ENCODE data around the gene USP24.
A peak's percentile ranks its signal among the peaks of the same experiment; 100 is the strongest.

The USP24 gene

DNA sequence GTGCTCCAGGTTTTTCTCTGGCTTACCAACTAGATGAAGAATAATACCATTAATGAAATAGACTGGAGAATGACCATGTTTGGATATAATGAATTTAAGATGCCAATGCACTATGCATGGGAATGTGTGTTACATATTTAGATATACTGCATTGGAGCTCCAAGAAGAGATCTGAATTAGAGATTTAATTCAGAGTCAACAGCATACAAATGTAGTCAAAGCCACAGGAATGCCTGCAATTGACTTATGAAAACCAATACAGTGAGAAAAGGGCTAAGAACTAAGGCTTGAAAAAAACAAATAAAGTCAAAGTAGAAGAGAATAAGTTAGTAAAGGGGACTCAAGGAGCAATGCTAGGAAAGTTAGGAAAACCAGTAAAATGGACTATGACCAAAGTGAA lies 59.1 kb downstream of the USP24 start:
- DNase-seq (ENCODE audit: low spot score) = no peak

DNA sequence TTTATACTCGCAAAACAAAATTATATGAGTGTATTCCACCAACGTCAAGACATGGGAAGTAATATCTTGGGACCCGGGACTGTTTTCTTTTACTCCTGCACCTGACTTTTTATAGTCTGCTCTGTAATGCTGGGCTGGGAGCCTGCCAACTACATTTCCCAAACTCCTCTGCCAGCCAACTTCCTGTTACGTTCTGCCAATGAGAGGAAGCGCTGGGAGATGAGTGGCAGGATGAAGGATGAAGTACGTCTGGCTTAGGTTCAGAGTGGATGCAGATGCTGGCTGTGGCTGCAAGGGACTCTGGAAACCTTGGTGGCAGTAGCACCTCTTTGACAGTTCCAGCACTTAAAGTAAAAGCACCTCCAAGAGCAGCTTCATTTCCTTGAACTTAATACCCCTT lies 59.6 kb downstream of the USP24 start:
- peak; percentile 82 for DNase-seq (ENCODE audit: low spot score)

DNA sequence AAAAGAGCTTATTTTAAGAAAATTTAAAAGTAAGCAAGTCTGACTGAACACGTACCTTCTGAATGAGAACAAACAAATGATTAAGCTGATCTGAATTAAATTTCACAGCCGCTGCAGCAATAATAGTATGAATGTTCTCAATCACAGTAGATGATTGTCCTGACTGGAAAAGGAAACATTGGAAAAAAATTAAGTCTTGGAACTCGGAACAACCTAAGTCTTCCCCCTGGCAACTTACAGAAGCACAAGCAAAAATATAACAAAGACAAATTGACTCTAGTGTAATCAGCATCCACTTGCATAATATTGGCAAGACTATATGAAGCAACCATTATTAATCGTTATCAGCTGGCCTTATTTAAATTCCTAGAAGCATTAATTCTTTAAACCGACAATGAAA lies 60.5 kb downstream of the USP24 start:
- no peak for DNase-seq (ENCODE audit: low spot score)

DNA sequence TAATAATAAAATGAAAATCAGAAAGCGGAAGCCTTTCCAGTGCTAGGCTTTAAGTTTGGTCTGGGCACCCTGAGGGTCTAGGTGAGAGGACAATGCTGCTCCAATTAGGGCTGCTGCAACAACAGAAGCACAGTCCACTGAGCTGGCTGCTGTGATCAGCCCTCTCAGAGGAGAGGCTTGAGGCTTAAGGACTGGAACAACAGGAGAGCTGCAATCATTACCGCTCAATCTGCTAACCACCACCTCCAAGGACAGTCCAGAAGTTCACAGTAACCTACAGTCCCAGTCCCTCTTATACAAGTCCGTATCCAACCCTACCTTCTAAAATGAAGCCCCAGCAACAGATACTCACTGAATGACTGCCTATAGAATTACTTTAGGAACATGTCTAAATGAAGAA lies 62.1 kb downstream of the USP24 start:
- DNase-seq (ENCODE audit: low spot score) = no peak

DNA sequence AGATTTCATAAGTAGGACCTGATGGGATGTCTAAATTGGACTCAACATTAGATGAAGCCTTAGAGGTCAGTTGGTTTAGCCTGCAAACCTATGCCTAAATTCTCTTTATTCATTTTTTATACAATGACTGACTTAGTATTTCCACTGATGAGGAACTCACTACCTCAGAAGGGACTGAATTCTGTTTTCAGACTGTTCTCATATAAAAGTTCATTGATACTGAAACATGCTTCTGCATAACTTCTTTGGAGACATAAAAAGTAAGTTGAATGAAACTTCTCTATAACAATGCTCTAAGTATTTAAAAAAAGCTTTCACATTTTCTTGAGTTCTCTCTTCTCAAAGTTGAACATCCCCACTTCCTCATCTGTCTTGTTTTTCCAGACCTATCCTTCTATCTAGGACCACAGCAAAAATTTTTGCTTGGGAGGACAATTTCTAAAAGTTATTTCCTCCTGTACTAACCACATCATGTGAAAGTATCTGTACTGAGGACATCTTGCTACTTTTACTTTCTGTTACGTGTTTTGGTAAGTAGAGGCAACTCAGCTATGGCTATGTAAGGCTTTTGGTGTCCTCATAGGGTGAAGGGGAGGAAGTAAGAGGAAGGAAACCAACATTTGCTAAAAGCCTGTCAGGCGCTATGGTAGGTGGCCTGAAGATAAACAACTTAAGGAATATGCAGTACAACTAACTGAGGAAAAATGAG lies 64.1 kb downstream of the USP24 start:
- DNase-seq (ENCODE audit: low spot score) = peak; percentile 53

DNA sequence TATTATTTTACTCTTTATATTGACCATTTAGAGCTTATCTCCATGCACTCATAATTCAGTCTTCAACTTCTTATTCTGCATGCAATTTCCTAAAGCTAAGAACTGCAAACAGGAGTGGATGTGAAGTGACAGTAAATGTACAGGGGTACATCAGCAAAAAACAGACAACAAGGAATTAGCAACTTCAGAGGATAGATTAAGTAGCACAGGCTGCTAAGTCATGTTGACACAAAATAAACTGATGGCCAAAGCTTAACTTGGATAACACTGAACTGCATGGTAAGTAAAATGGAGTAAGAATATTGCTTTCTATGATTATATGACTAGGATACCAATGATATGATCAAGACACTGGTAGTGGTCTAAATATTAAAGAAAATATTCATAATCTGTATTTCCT lies 66.5 kb downstream of the USP24 start:
- no peak for DNase-seq (ENCODE audit: low spot score)

DNA sequence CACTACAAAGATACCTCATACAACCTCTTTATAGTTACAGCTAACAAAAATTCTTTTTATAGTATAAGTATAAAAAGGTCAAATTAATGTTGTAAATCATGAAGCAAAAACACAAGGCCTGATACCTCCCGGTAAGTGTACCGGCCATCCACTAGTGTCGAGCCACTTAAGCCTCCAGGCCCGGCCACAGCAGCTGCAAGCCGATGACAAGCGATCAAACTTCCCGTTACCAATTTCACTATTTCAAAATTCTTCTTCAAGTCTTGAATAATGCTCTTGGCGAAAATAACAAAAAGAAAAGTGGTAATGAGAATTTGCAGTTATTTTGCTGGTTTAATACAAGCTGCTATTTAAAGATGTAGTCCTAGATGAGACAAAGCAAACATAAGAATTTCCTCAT lies 67.6 kb downstream of the USP24 start:
- DNase-seq (ENCODE audit: low spot score) = peak; percentile 24

DNA sequence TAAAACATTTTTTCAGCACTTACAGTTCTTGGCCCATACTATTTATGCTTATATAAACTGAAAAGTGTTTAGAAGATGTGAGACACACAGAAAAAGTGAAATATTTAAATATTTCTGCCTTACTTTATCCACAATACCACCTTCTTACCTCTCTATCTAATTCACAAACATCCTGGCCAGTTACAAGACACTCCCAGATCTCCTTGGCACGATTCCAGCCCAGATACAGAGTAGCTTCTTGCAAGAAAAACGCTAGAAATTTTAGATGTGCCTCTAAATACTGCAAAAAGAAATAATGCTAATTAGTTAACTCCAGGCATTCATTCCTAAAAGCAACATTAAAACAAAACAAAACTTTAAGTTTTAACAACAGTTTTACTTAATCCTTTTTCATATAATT lies 68.4 kb downstream of the USP24 start:
- peak; percentile 36 for DNase-seq (ENCODE audit: low spot score)

DNA sequence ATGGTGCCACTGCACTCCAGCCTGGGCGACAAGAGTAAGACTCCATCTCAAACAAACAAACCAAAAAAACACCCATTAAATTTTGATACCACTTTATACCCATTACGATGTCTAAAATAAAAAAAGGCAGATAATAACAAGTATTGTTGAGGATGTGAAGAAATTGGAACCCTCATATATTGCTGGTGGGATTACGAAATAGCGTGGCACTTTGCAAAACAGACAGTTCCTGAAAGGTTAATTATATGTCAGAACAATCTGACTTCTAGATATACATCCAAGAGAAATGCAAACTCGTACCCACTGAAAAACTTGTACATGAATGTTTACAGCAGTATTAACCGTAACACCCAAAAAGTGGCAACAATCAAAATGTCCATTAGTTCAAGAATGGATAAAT lies 70.3 kb downstream of the USP24 start:
- DNase-seq (ENCODE audit: low spot score) = no peak

DNA sequence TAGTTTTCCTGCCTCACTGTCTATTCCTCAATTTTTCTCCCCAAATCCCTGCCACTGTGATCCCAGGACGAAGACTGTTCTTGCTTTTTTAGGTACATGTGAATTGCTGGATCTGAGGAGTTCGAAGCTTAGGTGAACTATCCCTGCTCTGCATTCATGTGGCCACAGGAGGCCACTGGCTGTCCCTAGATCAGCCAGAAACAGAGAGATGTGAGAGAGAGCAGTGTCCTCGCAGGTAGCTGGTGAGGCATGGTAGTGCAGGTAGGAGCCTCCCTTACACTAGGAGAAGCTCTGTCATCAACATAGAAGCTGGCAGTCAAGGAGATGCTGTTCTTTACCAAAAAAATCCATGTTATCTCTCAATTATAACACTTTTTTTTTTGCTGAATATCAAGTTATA lies 71.5 kb downstream of the USP24 start:
- DNase-seq (ENCODE audit: low spot score) = no peak

DNA sequence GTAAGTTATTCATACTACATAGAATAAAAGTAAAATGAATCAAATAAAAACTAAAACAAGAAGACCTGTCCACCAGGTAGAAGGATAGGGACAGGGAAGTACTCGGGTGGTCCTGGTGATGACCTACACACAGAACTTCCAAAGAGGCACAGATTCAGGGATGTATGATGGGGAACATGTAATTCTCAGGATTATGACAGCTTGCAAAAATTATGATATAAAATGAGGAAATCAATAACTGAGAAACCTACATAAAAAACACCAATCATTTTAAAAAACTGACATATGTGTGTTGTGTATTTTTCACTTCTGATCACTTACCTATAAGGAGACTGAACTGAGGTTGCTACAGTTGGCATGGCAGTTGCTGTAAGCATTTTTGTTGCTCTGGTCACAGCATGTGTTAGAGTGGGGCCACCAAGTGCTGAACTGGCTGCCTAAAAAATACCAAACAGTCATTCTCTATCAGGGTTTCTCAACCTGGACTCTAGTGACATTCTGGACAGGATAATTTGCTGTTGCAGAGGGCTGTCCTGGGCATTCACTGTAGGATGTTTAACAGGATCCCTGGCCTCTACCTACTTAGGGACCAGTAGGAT lies 73.8 kb downstream of the USP24 start:
- no peak for DNase-seq (ENCODE audit: low spot score)

DNA sequence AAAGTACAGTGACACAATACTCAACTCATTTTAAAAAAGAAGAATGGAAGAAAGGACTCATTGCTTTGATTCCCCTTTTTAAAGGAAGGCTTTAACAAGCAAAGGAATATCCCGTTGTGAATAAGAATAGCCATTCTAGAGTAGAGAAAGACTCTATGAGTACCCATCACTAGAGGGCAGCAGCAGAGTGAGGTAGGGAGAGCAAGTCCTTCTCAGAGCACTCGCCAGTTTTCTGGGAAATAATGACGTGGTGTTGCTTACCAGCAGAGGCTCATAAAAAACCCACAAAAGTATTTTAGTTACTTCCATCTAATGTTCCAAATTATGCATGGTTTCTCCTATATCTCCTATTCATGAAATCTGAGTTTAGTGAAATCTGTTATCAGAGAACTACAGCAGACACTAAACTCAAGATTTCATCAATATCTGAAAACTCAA lies 74.6 kb downstream of the USP24 start:
- peak; percentile 92 for DNase-seq (ENCODE audit: low spot score)

DNA sequence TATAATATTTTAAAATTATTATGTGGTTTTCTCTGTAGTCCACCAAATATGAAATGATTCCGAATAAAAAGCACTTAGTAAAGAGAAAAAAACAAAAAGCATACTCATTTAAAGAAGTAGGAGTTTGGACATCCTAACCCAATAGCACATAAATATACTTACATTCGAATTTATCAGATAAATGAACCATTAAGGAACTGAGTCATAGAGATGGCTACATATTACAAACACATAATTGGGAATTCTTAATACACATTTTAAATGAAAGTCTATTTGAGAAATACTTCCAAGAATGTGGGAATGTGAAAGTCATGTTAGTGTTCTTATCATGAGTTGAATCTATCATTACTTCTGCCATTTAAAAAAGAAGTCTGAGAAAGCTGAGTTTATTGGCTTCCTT lies 75.0 kb downstream of the USP24 start:
- no peak for DNase-seq (ENCODE audit: low spot score)

DNA sequence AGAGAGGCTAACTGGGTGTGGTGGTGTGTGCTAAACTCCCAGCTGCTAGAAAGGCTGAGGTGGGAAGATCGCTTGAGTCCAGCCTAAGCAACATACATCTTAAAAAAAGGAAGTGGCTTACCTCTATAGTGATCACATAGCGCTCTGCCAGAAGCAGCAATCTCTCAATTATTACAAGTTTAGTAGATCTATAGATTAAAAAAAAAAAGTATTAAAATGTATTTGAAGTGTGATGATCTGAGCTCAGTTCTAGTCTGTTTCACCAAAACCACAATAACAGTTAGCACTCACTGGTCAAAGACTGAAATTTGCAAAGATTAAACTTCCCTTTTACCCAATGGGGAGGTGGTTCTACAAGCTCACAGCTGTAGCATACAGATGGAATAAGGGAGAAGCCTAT lies 76.3 kb downstream of the USP24 start:
- no peak for DNase-seq (ENCODE audit: low spot score)

DNA sequence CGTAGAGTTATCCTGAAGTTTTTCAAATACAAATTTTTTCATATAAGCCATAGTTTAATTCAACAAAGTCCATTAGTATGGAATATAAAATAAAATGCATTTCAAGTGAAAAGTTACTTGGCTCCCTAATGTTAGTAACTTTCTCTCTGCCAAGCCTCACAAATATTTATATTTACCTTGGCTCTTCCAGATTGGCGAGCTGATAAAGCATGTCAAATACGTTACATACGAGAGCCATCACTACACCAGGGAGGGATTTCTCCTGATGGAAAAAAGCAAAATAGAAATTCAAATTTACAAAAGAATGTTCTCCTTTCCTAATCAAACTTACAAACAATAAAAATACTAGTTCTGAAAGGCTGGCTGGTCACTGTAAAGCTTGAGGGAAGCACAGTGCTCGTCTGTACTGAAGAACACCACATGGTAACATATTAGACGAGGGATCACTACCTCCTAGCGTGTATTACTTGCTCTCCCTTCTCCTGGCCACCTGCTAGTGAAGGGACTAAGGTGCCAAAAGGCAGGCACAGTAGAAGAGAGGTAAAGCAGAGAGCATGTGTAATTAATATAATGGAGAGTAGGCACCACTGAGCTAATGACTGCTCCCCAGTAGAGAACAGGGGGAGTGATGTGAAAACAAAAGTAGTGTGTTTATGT lies 80.9 kb downstream of the USP24 start:
- no peak for DNase-seq (ENCODE audit: low spot score)

DNA sequence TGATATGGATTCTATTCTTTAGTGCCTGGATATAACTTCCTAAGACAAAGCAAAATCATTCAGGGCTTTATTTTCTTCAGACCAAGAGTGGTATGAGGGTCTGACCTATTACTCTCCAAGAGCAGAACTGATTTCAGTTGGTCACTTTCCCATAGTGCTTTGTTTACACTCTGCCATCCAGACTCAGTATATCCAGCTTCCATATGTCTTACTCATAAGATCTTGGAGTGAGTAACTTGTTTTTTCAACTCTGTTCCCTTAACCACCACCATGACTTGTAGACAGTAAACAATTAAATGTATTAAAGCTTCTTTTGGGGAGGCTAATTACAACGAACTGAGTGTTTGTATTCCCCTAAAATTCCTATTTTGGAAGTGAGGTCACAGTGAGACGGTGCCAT lies 83.4 kb downstream of the USP24 start:
- no peak for DNase-seq (ENCODE audit: low spot score)

DNA sequence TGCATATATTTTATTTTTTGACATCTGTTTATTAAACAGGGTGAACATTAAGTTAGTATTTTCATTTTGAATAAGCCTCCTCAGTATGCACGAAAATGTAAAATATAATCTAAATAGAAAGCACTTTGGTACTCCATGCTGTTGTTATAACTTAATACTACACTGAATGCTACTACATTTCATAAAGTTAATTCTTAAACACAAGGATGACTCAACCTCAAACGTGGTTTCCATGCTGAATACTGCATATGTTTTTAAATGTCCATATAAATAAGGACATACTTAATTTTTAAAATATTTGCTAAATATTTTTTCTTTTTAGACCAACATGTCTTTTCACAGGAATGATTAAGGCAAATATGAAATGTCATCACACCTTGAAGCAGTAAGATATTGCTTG lies 83.9 kb downstream of the USP24 start:
- DNase-seq (ENCODE audit: low spot score) = no peak

DNA sequence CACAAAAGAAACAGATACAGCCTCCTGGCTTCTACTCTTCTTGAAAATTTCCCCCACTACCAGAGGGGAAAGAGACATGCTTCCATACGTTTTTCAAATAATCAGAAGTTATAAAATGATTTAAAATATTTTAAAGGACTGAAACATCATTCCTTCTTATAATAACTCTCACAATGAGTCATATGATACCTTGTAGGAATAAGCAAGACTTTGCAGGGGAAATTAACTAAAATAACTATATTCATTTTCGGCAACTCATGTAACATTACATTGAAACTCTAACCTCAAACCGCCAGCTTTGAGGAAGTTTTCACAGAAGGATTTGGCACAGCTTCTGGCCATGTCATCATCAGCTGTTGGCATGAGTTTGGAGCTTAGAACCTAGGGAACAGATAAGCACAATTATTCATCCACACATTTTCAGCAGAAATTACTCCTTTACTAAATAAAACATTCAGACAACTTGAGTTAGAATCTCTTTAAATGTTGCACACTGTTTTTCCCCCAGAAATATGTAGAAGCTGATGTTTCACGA lies 85.9 kb downstream of the USP24 start:
- peak; percentile 63 for DNase-seq (ENCODE audit: low spot score)

DNA sequence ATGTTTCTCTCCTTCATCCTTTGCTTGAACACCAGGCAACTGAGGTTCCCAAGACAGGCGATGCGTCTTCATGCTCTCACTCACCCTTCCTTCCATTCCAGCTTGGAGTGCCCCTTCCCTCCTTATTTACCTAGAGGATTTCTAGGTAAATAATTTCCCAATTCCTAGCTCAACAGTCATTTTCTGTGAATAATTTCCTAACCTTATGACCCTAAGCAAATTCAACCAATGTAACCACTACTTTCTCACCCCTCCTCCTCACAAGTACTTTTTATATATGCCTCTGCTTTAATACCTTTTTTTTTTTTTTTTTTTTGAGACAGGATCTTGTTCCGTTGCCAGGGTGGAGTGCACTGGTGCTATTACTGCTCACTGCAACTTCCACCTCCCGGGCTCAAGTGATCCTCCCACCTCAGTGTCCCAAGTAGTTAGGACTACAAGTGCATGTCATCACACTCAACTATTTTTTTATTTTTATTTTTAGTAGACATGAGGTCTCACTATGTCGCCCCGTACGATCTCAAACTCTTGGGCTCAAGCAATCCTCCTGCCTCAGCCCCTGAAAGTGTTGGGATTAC lies 86.7 kb downstream of the USP24 start:
- DNase-seq (ENCODE audit: low spot score) = no peak

DNA sequence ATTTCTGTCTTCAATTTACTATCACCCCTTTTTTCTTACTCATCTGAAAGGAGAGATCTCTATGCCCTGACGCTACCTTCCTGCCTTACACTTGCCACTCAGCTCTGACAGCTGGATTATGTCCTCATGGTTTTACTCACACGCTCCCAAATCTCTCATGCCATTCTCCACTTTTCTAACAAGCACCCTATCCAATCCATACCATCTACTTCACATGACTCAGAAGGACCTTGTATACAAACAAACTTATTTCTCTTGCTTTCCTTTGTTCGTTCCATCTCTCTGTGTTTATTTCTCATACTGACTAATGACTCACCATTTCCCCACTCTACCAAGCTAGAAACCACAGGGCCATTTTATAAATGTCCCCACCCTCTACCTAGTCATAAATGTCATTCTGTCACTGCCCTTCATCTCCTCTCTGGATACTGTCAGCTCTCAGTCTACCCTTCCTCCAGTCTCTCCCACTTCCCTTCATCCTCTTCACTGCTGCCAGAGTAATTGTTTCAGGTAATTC lies 87.3 kb downstream of the USP24 start:
- DNase-seq (ENCODE audit: low spot score) = no peak

DNA sequence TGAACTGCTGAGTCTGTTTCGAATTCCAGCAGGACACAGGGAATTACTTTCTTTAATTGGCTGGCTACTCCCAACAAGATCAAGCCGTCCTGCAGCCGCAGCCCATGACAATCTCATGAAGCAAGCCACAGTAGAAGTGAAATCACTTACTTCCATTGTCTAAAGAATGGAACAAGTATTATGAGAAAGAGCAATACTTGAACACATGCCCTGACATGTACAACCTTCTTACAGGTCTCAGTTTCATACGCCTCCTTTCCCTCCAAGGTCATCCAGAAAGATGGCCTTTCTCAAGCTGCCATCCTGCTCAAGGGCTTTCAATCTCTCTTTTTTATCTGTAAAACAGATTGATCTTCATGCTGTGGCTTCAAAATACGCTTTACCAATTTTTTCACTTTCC lies 90.7 kb downstream of the USP24 start:
- DNase-seq (ENCODE audit: low spot score) = no peak

DNA sequence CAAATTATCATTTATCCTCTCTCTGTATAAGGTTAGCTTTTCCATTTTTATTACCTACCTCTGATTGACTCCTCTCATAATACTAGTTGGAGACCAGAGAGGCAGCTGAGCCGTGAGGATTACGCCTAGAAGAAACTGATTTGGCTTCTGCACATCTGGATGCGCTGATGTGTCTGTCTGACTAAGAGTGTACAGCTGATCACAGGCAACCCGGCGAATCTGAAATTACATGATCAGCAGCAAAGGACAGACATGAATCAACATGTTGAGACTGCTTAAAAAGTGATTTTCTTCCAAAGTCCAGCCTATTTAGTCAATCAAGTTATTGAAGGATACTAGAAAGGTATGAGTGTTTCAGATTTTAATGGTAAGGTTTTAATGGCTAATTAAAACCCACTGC lies 94.6 kb downstream of the USP24 start:
- no peak for DNase-seq (ENCODE audit: low spot score)
